Measurements from ENCODE around the gene PHKB. TPM values are rescaled to one million over a fixed set of nuclear protein-coding genes. Genes with fewer than 3 reads are reported as not detected.
A peak's percentile ranks its signal among the peaks of the same experiment; 100 is the strongest.

PHKB gene
- total and polyA plus RNA-seq, 2 donors (not counting 3 experiments of a cell fraction or from before 2014, with no cell fraction given), result 30.1 to 61.0 TPM

GRCh38 chr16:47459603-47460002, 1.5 kb upstream of the PHKB start:
- no peak for DNase-seq (ENCODE audit: low read depth, low spot score)
- peaks cover 31% of the 10 kb centered on the region for H3K4me1 ChIP-seq (ENCODE audit: control insufficient read depth, extremely low read depth, insufficient read depth, low read length)
- no peaks in the 10 kb centered on the region for H4K20me1 ChIP-seq (replicated peaks; ENCODE audit: control insufficient read depth, extremely low read depth, insufficient read depth, low read length)
- H3K4me2 ChIP-seq (ENCODE audit: insufficient read depth, low read length), result peak overlapping the region; percentile 76
- H3K9me3 ChIP-seq (replicated peaks; ENCODE audit: control insufficient read depth, insufficient read depth, low read length), result no peaks in the 10 kb centered on the region
- ChIA-PET POLR2A (interaction anchor here (0.6 kb wide), 1 partner anchor 496 kb away, joined by 3 read pairs; no protein-coding TSS in a partner anchor), CTCF (interaction anchor here (1.2 to 2.3 kb wide), 3 partner anchors 8 to 318 kb away, joined by 3 to 8 read pairs (median 7); no protein-coding TSS in a partner anchor)
- intact Hi-C loops (cut with micrococcal nuclease), result loop anchor here (2.0 to 10.0 kb wide), 4 partner anchors 183 to 698 kb away; partner anchors contain the start of gene ABCC12
- TF ChIP-seq POLR2A (IDR thresholded peaks at IDR 0.05; ENCODE audit: low read depth, low read length), result no peak
- TF ChIP-seq MYC (IDR thresholded peaks at IDR 0.05; ENCODE audit: low read depth, low read length), result no peak
- TF ChIP-seq, protein P1, sequence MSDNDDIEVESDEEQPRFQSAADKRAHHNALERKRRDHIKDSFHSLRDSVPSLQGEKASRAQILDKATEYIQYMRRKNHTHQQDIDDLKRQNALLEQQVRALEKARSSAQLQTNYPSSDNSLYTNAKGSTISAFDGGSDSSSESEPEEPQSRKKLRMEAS (IDR thresholded peaks at IDR 0.05; ENCODE audit: insufficient read depth, insufficient read length), result no peak
- TF ChIP-seq POLR2AphosphoS5 (IDR thresholded peaks at IDR 0.05; ENCODE audit: insufficient read depth, low read depth, low read length), result no peak
- no peak for TF ChIP-seq JUN (IDR thresholded peaks at IDR 0.05; ENCODE audit: borderline replicate concordance, insufficient read depth, insufficient read length, low read depth)
- TF ChIP-seq GATA2 (IDR thresholded peaks at IDR 0.05; ENCODE audit: insufficient read depth, insufficient read length, low read depth, low read length), result no peak
- no peak for TF ChIP-seq EZH2 (IDR thresholded peaks at IDR 0.05; ENCODE audit: borderline replicate concordance, low read depth, low read length, severe bottlenecking)
- no peak for TF ChIP-seq FOS (IDR thresholded peaks at IDR 0.05; ENCODE audit: borderline replicate concordance, insufficient read depth, low read length)
- TF ChIP-seq, protein P2, sequence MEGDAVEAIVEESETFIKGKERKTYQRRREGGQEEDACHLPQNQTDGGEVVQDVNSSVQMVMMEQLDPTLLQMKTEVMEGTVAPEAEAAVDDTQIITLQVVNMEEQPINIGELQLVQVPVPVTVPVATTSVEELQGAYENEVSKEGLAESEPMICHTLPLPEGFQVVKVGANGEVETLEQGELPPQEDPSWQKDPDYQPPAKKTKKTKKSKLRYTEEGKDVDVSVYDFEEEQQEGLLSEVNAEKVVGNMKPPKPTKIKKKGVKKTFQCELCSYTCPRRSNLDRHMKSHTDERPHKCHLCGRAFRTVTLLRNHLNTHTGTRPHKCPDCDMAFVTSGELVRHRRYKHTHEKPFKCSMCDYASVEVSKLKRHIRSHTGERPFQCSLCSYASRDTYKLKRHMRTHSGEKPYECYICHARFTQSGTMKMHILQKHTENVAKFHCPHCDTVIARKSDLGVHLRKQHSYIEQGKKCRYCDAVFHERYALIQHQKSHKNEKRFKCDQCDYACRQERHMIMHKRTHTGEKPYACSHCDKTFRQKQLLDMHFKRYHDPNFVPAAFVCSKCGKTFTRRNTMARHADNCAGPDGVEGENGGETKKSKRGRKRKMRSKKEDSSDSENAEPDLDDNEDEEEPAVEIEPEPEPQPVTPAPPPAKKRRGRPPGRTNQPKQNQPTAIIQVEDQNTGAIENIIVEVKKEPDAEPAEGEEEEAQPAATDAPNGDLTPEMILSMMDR (IDR thresholded peaks at IDR 0.05; ENCODE audit: extremely low read depth in 1 of 2, insufficient read depth in 1 of 2, low read depth in 1 of 2, low read length in 2 of 2), result no peak
- no peaks in the 10 kb centered on the region for H3K27me3 ChIP-seq (ENCODE audit: control insufficient read depth in 2 of 2, insufficient read depth in 2 of 2, low read length in 2 of 2)
- dilution Hi-C loops (cut with MboI; ENCODE audit: extremely low pct_ligation_motif_present, low sequenced_read_pairs), result no loop called here
- H2AFZ ChIP-seq (ENCODE audit: low read depth, low read length), result no peak overlapping the region
- no peak for FAIRE-seq
- peak overlapping the region in 1 of 3 experiments; percentile 77 for H3K4me3 ChIP-seq (replicated peaks in 1 of 3; ENCODE audit: insufficient read depth in 1 of 3, low read depth in 1 of 3, low read length in 3 of 3)
- H3K79me2 ChIP-seq (ENCODE audit: control insufficient read depth, insufficient read depth, low read length), result peaks cover 18% of the 10 kb centered on the region
- H3K9ac ChIP-seq (replicated peaks; ENCODE audit: extremely low read depth, insufficient read depth, low read length), result no peak overlapping the region
- no peaks in the 10 kb centered on the region for H3K36me3 ChIP-seq (ENCODE audit: control insufficient read depth in 2 of 2, extremely low read depth in 1 of 2, insufficient read depth in 2 of 2, low read length in 2 of 2)
- BruUV-seq (replicated peaks), result no TSS peak
- H3K9me1 ChIP-seq (replicated peaks; ENCODE audit: control insufficient read depth, extremely low read depth, insufficient read depth, low read length), result no peaks in the 10 kb centered on the region
- no peak overlapping the region for H3K27ac ChIP-seq (ENCODE audit: insufficient read depth, low read depth, low read length)

Data from endothelial cell of umbilical vein (primary cell).